PC-3 (cell line): ENCODE results near the gene CHSY3.
A peak's percentile ranks its signal among the peaks of the same experiment; 100 is the strongest.

ENCODE experiments used
- EZH2 ChIP-seq: fragments of 300-600 bp; sonication (generic); IDR thresholded peaks from one replicate; pipeline ENCODE4 v1.6.1; 2017; ENCODE audit warnings: antibody characterized with exemption, mild to moderate bottlenecking, low read length; ENCODE audit not compliant: unreplicated experiment
- TF ChIP-seq, protein P1 (sequence below): fragments of 300-600 bp; sonication (generic); conservative IDR thresholded peaks from 2 replicates; pipeline ENCODE4 v1.5.1; 2017; ENCODE audit warnings: antibody characterized with exemption, low read depth, mild to moderate bottlenecking, low read length

GRCh38 chr5:130141659-130142320, 237.5 kb downstream of the CHSY3 start:
- TF ChIP-seq, protein P1, sequence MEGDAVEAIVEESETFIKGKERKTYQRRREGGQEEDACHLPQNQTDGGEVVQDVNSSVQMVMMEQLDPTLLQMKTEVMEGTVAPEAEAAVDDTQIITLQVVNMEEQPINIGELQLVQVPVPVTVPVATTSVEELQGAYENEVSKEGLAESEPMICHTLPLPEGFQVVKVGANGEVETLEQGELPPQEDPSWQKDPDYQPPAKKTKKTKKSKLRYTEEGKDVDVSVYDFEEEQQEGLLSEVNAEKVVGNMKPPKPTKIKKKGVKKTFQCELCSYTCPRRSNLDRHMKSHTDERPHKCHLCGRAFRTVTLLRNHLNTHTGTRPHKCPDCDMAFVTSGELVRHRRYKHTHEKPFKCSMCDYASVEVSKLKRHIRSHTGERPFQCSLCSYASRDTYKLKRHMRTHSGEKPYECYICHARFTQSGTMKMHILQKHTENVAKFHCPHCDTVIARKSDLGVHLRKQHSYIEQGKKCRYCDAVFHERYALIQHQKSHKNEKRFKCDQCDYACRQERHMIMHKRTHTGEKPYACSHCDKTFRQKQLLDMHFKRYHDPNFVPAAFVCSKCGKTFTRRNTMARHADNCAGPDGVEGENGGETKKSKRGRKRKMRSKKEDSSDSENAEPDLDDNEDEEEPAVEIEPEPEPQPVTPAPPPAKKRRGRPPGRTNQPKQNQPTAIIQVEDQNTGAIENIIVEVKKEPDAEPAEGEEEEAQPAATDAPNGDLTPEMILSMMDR, result peak; percentile 73
- TF ChIP-seq EZH2, result no peak
